ENCODE results near the gene HGF. TPM values are rescaled to one million over a fixed set of nuclear protein-coding genes. Genes with fewer than 3 reads are reported as not detected.
A peak's percentile ranks its signal among the peaks of the same experiment; 100 is the strongest.
"Not testable (repeated sequence)": the region's sequence is repeated elsewhere in the genome, so short reads cannot be mapped to it uniquely, and the experiment has no call there.

HGF gene
- polyA plus RNA-seq, 5 donors = 15.0 to 32.1 (median 29.3) TPM

DNA sequence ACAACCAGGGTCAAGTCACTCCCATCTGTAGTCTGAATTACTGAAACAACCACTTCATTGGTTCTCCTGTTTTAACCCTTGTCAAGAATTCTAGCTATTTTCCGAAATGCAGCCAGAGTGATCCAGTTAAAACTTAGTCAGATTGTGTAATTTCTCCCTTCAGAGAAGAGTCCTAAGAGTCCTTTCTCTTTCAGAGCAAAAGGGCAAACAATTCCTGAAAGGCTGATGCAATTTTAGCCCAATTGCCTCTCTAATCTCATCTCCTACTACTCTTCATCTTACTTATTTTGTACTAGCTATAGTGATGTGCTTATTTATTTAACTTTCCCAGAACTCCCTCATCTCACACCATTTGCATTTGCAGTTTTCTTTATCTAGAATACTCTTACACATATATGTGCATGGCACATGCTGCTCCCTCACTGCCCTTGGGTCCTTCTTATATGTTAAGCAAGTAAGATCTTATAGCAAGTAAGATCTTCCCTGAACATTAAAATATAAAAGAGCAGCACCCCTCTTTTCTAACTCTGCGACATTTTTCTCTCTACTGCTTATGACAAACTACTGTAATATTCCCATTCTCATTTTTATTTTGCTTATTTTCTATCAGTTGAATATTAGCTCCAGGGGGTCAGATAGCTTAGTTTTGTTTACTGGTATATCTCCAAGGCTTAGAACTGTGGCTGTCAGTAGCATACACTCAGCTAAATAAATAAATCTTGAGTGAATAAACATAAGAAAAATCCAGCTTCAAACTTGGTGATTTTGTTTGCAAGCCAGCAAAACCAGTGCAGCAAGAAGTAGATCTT, 44.6 kb downstream of the HGF start:
- DNase-seq = no peak

DNA sequence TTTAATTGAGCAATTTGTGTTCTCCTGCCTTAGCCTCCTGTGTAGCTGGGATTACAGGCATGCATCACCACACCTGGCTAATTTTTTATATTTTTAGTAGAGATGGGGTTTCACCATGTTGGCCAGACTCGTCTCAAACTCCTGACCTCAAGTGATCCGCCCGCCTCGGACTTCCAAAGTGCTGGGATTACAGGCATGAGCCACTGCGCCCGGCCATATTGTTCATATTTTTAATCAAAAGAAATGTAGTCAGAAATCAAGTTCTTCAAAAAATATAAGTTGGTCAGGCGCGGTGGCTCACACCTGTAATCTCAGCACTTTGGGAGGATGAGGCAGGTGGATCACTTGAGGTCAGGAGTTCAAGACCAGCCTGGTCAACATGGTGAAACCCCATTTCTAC, 47.6 kb downstream of the HGF start:
- DNase-seq = not testable (repeated sequence)

DNA sequence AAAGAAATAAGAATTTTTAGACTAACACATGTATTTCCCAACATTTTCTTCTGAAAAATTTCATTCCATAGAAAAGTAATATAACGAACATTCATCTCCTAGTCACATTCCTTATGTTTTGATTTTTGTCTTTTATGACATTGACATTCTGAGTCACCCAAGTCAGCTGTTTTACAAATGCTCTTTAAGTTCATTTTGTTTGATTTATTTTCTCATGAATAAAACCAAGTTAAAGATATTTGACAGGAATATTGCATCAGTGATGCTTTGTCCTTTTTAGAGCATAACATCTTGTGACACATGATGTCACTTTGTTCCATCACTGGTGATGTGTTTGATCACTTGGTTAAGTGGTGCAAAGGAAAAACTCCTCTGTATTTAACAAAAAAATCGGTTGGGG, 48.4 kb downstream of the HGF start:
- no peak for DNase-seq

DNA sequence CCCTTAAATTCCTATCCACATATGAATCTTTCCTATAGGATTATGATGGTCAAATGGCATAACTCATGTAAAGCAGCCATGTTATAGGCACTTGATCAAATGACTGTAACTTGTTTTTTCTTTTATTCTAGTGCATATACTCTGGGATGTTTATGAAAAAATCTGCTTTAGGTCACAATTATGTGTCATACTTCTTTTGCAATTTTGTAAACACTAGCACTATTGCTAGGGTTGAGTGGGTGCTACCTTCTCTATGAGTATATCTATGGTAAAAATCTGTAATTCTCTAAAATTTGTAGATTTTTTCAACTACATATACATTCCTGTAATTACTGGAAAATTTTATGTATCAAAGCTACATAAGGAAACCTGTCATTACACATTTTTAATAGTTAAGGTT, 50.0 kb downstream of the HGF start:
- no peak for DNase-seq

DNA sequence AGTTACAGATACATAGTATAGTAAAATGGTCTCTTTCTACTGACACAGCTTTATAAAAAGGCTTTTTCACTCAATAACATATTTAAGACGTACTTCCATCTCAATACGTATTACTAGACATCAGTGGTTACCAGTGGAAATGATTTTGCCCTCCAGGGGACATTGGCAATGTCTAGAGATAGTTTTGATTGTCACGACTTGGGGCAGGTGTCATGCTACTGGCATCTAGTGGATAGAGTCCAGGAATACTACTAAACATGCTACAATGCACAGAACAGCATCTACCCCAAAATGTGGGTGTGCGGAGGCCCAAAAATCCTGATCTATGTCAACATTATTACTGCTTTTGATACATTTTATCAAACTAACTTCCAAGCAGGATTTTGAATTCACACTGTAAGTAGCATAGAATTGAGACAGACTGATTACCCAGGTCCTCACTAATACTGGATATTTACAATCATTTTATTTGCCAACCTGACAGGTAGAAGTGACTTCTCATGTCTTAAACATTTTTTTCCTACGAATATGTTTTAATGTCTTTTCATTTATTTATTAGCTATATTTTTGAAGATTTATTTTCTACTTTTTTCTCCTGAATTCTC, 53.8 kb downstream of the HGF start:
- DNase-seq = no peak

DNA sequence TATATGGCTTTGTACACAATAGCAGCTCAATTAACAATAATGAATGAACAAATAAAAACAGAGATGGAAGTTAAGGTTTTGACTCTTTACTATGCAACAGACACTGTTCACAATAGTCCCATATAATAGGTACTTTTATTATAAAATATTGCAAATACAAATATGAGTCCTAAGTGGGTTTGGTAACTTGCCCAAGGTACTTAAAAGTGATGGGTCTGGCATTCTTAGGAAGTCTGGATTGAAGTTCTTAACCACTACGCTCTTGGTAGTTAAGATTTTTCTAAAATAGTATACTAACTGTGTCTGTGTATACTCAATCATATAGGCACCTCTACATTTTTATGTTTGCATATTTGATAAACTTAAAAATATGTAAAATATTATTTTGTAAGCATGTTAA, 55.5 kb downstream of the HGF start:
- no peak for DNase-seq

DNA sequence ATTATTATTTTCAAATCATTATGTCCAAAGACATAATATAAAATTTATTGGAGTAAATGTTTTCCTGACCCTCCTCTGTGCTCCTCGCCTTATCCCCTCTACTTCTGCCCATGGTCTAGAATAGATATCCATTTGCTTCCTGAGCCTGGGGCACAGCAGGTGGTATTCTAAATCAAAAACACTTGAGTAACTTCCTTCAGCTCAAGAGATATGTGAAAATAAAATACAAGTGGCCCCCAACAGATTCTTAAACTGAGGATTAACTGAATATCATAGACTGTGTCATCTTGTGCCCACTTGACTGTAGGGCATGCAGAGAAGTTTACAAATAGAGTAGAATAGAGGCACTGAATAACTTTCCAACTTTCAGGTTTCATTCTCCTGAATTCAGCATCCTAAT, 59.1 kb downstream of the HGF start:
- no peak for DNase-seq

DNA sequence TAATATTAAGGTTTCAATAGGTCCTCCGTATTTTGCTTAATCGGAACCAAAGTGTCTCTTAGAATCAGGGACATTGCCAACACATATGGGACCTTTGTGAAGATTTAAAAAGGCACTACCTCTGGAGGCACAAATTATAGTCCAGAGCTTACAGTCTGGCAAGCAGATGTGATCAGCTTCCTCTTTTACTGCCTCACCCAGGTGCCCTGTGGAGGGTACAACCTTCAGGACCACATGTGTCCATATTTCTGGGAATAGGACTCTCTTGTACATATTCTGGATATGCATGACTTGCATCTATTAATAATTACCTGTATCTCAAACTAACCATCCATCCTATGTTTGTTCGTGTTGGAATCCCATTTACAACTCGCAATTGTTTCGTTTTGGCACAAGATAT, 60.0 kb downstream of the HGF start:
- no peak for DNase-seq

DNA sequence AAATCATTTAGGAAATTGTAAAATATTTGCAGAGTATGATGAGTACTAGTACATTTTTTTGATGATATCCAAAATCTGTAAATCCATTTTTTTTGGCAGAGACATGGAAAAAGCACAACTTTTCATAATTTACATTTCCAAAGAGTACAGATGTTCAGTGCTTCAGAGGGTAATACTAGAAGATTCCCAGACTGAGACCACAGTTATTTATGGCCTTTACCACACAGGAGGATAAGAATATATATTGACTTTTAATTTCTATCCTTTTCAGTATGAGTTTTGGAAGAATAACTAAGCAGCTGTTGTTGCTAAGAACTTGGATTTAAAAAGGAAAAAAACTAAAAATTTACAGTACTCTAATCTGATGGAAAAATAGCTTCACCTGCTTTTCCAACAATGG, 61.9 kb downstream of the HGF start:
- peak; percentile 17 to 36 for DNase-seq

DNA sequence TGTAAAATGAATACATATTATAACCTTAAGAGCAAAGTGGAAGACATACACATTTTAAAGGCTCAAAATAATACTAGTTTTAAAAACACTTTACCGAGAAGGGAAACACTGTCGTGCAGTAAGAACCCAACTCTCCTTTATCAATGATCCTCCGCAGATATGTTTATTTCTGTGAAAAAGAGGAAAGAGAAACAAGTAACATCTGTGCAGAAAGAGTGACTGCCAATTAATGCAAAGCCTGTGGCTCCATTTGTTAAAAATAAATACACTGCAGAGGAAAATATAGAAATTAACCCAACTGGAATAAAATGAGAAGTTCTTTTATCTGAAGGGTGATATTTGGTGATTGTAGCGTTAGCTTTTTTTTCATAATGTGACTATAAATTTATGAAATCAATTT, 62.7 kb downstream of the HGF start:
- DNase-seq = peak; percentile 33 to 37

DNA sequence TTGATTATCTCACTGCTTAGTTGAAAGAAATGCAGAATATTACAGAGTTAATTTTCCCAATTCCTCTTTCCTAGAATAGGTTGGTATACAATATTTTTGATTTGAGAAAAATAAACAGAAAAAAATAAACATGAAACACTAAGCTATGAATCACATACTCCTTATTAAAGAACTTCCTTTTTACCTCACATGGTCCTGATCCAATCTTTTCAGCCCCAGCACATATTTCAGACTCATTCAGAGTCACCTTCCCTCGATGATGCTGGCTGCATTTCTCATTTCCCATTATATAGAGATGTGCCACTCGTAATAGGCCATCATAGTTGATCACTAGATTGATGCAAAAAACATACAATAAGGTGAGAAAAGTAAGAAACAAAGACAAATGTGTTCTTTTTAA, 64.6 kb downstream of the HGF start:
- no peak for DNase-seq

DNA sequence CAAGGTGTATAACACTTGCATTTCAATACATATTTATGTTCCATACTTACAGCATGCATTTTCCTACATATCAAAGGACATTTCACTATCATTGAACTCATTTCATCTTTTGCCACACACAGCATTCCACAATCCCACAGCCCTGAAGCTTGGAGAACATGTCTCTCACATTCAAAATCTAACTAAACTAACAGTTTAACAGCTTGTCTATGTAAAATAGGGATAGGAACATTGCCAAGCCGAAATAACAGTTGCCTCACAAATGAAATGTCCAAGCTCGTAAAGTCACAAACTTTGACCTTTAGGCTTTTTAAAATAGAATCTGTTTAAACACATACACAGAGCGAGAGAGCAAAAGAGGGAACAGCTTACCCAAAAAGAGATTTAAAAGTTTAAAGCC, 65.3 kb downstream of the HGF start:
- DNase-seq = no peak

DNA sequence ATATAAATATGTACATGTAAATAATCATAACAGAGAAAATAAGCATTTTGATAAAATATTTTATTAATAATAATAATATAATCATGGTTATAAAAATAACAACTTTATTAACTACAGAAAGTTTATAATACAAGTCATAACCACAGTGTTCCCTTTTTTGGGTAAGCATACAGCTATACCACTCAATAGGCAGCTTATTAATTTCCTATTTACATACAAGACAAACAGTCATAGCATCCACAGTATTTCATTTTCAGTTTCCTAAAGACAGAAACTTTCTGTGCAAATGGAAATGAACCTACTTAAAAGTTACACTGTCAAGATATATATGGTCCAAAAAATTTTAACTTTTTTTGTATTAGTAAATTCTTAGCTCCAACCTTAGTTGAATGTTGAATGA, 70.9 kb downstream of the HGF start:
- DNase-seq = no peak

DNA sequence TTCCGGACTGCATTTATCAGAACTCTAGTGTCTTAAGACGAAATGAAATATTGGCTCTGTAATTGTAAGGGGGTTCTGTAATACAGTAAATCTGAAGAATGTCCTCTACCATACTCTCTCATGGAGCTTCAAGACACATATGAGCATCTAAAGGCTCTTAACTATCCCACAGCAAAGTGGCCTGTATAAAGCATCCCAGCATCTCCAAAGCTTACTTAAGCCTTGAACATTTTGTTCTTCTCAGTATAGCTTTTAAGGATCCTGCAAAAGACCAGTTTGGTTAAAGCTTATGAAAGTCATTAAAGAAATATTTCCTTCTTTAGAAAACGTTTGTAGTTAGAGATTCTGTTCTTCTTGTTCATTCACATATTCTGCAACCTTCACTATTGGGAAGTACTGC, 75.1 kb downstream of the HGF start:
- DNase-seq = no peak

DNA sequence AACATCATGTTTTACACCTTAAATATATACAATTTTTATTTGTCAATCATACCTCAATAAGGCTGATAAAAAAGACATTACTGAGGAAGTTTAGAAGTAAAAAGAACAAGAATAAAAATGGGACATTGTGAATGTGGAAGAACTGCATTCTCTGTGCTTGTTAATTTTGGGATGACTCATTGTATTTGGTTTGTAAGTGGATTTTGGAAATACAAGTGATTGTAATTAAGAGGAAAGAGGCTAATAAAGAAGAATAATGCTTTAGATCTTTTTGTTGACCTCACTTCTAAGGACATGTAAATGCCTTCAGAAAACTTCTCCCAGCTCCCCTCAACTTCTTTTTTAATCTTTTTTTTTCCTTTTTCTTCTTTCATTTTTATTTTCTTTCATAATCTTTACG, 76.0 kb downstream of the HGF start:
- DNase-seq = no peak

DNA sequence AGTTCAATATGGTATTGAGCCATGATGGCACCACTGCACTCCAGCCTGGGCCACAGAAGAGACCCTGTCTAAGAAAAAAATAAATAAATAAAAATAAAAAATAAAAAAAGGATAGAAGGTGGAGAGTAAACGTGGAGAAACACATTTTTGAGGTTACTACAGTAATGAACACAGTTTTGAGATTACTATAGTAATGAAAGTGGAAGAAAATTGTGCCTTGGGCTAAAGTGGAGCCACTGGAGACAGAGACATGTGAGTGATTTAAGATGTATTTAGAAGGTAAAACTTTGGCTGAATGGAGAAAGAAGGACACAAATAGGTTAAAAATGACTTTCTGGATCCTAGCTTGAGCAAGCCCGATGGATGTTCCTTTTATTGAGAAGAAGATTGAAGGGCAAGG, 76.8 kb downstream of the HGF start:
- DNase-seq = no peak

DNA sequence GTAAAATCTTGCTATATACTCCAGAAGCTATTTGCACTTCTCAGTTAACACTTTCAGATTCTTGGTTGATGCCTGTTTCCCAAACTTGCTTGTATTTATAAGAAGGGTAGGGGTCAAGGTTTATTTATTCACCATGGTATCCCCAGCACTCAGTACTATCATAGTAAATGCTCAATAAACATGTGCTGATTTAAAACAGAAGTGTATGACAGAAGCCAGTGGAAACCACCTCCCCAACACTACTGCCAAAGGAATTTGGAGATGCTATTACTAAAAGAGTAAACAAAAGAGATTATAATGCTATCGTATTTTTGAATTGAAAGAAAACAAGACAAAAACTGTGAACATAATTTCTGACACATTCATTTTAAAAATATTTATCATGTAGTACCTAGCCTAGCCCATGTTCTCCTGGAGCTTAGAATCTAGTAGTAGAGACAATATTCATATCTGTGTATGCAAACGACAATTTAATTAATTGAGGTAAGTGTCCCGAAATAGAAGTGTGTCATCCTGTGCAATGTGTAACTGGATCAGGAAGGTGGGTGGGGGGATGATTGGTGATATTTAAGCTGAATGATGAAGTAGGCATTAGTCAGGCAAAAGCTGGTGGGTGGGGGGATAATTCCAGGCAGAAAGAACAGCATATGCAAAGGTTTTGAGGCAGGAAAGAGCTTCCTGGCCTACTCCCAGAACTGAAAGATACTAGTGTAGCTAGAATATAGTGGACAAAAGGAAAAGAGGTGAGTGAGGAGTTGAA, 77.5 kb downstream of the HGF start:
- no peak for DNase-seq

DNA sequence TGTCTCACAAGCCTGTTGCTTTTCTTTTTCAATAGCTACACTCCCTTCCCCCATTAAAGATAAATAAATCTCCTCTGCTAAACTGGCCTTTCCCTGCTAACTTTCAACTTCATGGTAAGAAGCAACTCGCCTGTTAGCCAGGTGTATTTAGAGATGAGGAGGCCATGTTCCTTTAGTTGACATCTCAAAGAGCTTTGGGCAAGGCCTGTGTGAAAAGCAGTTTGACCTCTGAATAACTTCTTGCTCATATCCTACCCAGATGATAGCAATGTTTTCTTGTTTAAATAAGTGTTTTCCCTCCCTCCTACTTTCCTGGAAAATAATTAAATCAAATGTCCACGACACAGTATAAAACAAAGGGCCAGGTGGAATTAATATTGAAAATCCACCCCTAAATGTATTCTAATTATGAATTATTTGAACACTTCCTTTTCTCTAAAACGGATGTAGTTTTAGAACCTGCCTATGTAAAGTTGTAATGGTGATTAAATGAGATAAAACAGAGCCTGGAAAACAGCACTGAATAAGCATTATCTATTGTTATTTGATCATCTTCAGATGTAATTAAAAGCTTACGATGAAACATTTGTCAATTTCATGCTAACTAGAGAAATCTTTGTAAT, 78.5 kb downstream of the HGF start:
- no peak for DNase-seq

DNA sequence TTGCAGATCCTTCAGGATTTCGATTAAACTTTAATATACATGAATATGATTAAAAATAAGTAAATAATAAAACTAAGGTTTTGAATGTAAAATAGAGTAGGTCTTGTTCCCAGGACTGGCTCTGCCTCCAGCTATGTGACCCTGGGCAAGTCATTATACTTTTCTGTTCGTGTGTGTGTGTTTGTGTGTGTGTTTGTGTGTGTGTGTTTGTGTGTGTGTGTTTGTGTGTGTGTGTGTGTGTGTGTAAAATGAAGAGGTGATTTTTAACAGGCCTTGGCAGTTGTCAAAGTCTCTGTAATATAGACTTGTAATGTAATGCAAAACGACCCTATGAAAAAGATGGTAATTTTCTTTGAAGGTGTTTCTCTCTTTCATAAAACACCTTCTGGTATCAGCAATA, 79.2 kb downstream of the HGF start:
- DNase-seq = no peak

DNA sequence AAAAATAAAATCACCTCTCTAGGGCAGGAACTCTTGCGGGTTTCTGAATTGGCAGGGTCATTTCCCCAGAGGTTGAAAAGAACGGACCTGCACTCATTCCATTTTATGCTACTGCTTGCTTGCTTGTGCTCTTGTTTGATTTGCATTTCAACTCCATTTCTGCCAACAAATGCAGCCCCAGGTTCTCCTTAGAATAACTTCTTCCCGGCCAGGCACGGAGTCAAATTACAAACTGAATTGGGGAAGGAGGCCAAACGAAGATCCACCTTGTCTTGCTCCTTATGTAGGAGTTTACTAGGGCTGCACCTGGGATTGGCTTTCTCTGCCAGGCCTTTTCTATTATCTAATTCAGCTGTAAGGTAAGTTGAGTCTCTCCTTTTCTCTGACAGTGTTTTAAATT, 79.6 kb downstream of the HGF start:
- no peak for DNase-seq

DNA sequence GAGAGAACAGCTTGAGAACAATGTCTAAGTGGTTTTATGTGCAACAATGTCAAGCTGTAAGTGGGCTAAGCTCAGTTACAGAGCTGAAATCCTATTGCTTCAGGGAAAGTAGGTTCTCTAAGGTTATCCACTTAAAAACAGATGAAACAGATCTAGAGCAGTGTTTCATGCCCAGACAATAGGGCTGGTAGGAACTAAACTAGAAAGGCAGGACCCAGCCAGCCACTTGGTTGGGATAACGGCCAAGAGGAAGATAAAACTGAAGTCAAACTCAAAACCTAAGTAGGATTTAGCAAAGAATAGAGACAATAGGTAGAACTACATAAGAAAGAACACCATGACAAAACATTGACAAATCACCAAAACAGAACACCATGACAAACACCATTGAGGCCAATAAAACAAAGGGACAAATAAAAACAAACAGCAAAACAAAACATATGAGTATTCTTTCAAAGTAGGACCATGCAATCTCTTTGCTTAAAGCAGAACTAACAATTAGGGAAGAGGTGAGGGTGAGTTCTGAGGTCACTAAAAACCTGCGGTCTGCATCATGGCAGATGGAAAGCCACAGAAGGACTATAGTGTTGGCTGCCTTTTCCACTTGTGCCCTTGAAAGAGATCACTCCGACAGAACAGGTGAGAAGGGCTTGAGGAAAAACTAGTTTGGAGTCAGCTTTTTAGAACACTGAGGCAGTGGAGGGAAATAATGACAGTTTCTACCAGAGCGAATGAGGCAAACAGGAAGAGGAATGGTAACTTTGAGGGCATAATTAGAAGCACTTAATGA, 81.0 kb downstream of the HGF start:
- DNase-seq = no peak

DNA sequence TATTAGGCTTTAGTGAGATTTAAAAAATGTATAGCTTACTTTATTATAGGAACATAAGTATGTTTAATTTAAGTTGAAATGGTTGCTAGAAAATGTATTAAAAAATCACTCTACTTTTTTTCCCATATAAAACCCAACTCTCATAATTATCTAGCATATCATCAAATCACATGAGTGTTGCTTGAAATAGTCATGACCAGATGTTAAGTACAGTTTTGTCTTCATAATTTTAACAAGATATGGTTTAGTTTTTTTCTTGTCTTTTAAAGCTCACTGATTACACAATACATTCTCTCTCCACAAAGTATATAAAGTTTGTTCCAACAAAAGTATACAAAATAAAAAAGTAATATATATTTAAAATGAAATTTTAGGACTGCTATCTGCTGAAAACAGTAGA, 82.8 kb downstream of the HGF start:
- DNase-seq = no peak
